ENCODE measurements around the gene WFIKKN1. TPM values are rescaled to one million over a fixed set of nuclear protein-coding genes. Genes with fewer than 3 reads are reported as not detected.
"Not testable (repeated sequence)": the region's sequence is repeated elsewhere in the genome, so short reads cannot be mapped to it uniquely, and the experiment has no call there.

Gene WFIKKN1
- total and polyA plus RNA-seq, 2 experiments from 2014 or later = 79.6 to 125 TPM

DNA sequence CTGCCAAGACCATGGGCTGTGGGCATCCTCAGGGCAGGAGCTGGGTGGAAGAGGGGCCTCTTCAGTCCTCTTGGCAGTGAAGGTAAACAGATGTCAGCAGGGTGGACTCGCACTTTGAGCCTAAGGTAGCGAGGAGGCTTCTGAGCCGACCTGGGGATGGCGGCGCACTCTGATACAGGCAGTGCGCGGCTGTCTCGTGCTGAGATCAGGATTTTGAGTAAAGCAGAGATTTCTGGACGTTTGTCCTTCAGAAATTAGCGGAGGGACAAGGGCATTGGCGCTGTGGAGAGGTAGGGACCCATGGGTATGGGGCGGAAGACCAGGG lies 34.1 kb upstream of the WFIKKN1 start:
- Histone ChIP-seq H3K9me3 (ENCODE audit: low read depth) (no peaks in the 10 kb centered on the region), H3K27ac (no peak overlapping the region), H3K4me1 (ENCODE audit: low read depth) (no peaks in the 10 kb centered on the region), H3K36me3 (no peaks in the 10 kb centered on the region), H3K4me3 (no peak overlapping the region), H3K27me3 (no peaks in the 10 kb centered on the region)
- TF ChIP-seq, protein P1, sequence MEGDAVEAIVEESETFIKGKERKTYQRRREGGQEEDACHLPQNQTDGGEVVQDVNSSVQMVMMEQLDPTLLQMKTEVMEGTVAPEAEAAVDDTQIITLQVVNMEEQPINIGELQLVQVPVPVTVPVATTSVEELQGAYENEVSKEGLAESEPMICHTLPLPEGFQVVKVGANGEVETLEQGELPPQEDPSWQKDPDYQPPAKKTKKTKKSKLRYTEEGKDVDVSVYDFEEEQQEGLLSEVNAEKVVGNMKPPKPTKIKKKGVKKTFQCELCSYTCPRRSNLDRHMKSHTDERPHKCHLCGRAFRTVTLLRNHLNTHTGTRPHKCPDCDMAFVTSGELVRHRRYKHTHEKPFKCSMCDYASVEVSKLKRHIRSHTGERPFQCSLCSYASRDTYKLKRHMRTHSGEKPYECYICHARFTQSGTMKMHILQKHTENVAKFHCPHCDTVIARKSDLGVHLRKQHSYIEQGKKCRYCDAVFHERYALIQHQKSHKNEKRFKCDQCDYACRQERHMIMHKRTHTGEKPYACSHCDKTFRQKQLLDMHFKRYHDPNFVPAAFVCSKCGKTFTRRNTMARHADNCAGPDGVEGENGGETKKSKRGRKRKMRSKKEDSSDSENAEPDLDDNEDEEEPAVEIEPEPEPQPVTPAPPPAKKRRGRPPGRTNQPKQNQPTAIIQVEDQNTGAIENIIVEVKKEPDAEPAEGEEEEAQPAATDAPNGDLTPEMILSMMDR (IDR thresholded peaks at IDR 0.05; ENCODE audit: low read depth, low read length) = no peak
- no peak for DNase-seq (ENCODE audit: low read depth in 1 of 2, low spot score in 1 of 2)

DNA sequence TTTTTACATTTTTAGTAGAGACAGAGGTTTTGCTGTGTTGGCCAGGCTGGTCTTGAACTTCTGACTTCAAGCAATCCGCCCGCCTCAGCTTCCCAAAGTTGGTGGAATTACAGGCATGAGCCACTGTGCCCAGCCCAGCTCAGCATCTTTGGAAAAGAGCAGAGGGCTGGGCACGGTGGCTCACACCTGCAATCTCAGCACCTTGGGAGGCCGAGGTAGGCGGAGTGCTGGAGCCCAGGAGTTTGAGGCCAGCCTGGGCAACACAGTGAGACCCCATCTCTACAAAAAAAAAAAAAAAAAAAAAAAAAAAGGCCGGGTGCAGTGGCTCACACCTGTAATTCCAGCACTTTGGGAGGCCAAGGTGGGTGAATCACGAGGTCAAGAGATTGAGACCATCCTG lies 33.1 kb upstream of the WFIKKN1 start:
- H3K36me3 ChIP-seq; H3K27me3 ChIP-seq; DNase-seq (ENCODE audit: low read depth in 1 of 2, low spot score in 1 of 2); H3K4me3 ChIP-seq; H3K27ac ChIP-seq; H3K4me1 ChIP-seq (ENCODE audit: low read depth); H3K9me3 ChIP-seq (ENCODE audit: low read depth): not testable (repeated sequence)

DNA sequence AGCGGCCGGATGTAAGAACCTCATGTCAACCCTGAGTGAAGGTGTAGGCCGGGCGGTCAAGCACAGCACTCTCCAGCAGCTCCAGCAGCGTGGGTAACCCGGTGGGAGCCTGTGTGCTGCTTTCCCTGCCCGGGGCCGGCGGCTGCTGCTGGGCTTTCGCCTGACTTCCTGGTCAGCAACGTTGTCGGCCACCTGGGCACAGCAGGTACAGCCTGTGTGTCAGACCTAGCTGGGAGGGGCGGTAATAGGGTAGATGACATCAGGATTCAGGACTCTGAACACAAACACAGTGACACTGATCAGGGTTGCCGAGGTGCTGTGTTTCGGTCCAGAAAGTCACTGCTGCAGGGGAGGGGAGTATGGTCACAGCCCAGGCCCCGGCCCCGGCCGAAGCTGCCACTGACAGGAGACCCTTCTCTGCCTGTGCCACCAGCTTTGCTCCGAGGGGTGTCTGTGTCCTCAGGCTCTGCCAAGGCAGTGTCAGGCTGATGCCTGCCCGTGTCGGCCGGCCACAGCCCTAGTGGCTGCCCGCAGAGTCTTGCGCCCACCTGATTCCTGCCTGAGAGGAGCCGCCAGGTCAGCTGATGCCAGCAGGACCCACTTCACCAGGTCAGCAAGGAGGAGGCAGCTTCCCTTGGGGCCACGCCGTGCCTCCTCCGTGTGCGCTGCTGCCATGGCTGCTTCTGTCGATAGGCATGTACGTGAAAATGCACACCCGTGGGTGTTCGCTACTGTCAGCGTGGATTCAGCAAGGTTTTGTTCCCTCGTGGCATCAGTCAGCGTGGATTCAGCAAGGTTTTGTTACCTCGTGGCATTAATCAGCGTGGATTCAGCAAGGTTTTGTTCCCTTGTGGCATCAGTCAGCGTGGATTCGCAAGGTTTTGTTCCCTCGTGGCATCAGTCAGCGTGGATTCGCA lies 31.7 kb upstream of the WFIKKN1 start:
- H3K27ac ChIP-seq = no peak overlapping the region
- H3K9me3 ChIP-seq (ENCODE audit: low read depth) = no peaks in the 10 kb centered on the region
- TF ChIP-seq, protein P1 (IDR thresholded peaks at IDR 0.05; ENCODE audit: low read depth, low read length) = no peak
- no peak for DNase-seq (ENCODE audit: low read depth in 1 of 2, low spot score in 1 of 2)
- H3K36me3 ChIP-seq = no peaks in the 10 kb centered on the region
- H3K4me3 ChIP-seq = no peak overlapping the region
- H3K27me3 ChIP-seq = no peaks in the 10 kb centered on the region
- H3K4me1 ChIP-seq (ENCODE audit: low read depth) = no peaks in the 10 kb centered on the region

DNA sequence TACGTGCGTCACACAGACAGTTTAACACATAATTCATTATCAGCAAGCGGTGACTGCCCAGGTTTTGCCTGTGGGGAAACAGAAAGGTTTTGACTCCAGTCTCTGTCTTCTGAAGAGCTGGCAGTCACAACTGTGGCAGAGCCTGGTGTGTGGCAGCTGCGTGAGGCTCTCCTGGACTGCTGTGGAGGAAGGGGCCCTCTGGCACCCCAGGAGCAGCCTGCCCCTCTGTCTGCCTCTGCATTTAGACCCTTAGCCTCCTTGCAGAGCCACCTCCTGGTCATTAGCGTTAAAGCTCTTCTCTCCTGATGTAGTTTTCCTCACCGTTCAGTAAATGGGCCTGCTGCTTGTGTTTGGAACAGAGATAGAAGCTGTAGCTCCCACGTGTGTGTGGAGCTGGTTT lies 30.0 kb upstream of the WFIKKN1 start:
- peak overlapping the region; percentile 36 for H3K27ac ChIP-seq
- no peak for DNase-seq (ENCODE audit: low read depth in 1 of 2, low spot score in 1 of 2)
- H3K4me3 ChIP-seq = no peak overlapping the region
- H3K27me3 ChIP-seq = no peaks in the 10 kb centered on the region
- no peaks in the 10 kb centered on the region for H3K4me1 ChIP-seq (ENCODE audit: low read depth)
- no peaks in the 10 kb centered on the region for H3K9me3 ChIP-seq (ENCODE audit: low read depth)
- H3K36me3 ChIP-seq = no peaks in the 10 kb centered on the region
- TF ChIP-seq, protein P1 (IDR thresholded peaks at IDR 0.05; ENCODE audit: low read depth, low read length) = peak; percentile 34

DNA sequence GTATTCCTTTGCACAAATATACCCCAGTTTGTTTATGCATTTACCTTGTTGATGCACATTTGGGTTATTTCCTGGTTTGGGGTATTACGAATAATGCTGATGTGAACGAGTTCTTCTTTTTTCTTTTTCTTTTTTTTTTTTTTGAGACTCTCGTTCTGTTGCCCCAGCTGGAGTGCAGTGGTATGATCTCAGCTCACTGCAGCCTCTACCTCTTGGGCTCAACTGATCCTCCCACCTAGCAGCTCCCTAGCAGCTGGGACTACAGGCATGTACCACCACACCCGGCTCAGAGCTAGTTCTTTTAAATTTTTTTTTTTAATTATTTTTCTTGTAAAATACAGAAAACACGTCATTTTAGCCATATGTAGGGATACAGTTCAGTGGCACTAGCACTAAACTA lies 26.9 kb upstream of the WFIKKN1 start:
- no peak for DNase-seq (ENCODE audit: low read depth in 1 of 2, low spot score in 1 of 2)
- Histone ChIP-seq H3K27ac (no peak overlapping the region), H3K27me3 (no peaks in the 10 kb centered on the region), H3K4me1 (ENCODE audit: low read depth) (no peaks in the 10 kb centered on the region), H3K36me3 (no peaks in the 10 kb centered on the region), H3K4me3 (no peak overlapping the region), H3K9me3 (ENCODE audit: low read depth) (no peaks in the 10 kb centered on the region)
- TF ChIP-seq, protein P1 (IDR thresholded peaks at IDR 0.05; ENCODE audit: low read depth, low read length) = no peak

DNA sequence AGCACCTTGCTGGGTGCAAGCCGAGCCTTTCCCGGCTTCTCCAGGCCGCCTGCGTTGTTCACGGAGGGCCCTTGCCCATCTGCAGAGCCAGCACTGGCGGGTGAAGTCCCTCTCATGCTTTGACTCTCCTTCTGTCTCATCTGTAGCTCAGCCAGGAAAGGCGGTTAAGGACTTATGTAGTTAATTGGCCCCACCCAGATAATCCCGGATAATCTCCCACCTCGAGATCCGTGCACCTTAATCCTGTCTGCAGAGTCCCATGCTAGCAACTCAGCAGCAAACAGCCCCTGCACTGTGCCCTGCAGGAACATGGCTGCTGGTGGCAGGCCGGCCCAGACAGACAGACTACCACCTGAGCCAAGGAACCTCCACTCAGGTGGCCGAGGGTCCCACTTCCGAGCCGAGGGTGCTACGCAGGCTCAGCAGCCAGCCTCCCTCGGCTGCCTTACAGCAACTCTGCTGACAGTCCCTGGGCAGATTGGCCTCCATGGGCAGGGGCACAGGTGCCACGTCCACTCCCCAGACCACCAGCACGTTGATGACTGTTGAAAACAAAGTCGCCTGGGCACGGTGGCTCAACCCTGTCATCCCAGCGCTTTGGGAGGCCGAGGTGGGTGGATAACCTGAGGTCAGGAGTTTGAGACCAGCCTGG lies 24.0 kb upstream of the WFIKKN1 start:
- Histone ChIP-seq H3K27ac (no peak overlapping the region), H3K36me3 (no peaks in the 10 kb centered on the region), H3K9me3 (ENCODE audit: low read depth) (no peaks in the 10 kb centered on the region), H3K27me3 (no peaks in the 10 kb centered on the region), H3K4me3 (no peak overlapping the region), H3K4me1 (ENCODE audit: low read depth) (no peaks in the 10 kb centered on the region)
- TF ChIP-seq, protein P1 (IDR thresholded peaks at IDR 0.05; ENCODE audit: low read depth, low read length) = no peak
- DNase-seq (ENCODE audit: low read depth in 1 of 2, low spot score in 1 of 2) = no peak
